K562 (cell line): ENCODE data around the gene MAPK8IP2. TPM values are rescaled to one million over a fixed set of nuclear protein-coding genes. Genes with fewer than 3 reads are reported as not detected.

Source experiments
- CHD2 ChIP-seq: IDR thresholded peaks from 2 replicates; pipeline ENCODE4 v1.6.1; 2011; ENCODE audit warnings: low read depth, low read length
- HIVEP1 ChIP-seq: fragments of 250-450 bp; sonication (Bioruptor Pico); IDR thresholded peaks from 2 replicates; pipeline ENCODE4 v1.4.0; 2020; ENCODE audit warnings: mild to moderate bottlenecking
- SIN3A ChIP-seq, 2 experiments: fragments of 150-350 bp in 1 of 2; IDR thresholded peaks; 2 replicates each; pipeline ENCODE4 v1.6.1; 2011 to 2016; ENCODE audit warnings: borderline replicate concordance in 2 of 2, low read depth in 2 of 2, low read length in 2 of 2, mild to moderate bottlenecking in 2 of 2, moderate library complexity in 2 of 2; ENCODE audit not compliant: control insufficient read depth in 1 of 2
- ZNF212 ChIP-seq: fragments of 450-650 bp; formaldehyde crosslinking; IDR thresholded peaks from 2 replicates; pipeline ENCODE4 v1.4.0; 2020; ENCODE audit warnings: mild to moderate bottlenecking
- polyA plus RNA-seq, 8 experiments: library from polyadenylated mRNA; depleted of rRNA in 4 of 8; stranded (reverse) in 5 of 8; unstranded in 3 of 8; fragments of >200 nt; fragmentation: Nextera tagmentation in 2 of 8; fragmentation: Illumina TruSeq in 1 of 8; extraction: Ambion mirVana in 2 of 8; extraction: Trizol in 1 of 8; gene quantifications; 2 replicates each; pipeline versions ENCODE4 v1.2.1 to v1.2.3, GENCODE V29; 2011 to 2014; ENCODE audit warnings: inconsistent platforms in 1 of 8, missing spikeins in 1 of 8
- total RNA-seq, 7 experiments: library from RNA; depleted of rRNA in 6 of 7; stranded (reverse); fragments of >200 nt in 6 of 7; fragmentation: Illumina TruSeq in 2 of 7; extraction: Trizol in 2 of 7; gene quantifications; 2 replicates each; pipeline versions ENCODE4 v1.2.1 to v1.2.3, GENCODE V29; 2011 to 2021; ENCODE audit warnings: low replicate concordance in 1 of 7
- TF ChIP-seq, protein P1 (sequence below): sonication (generic); formaldehyde crosslinking; IDR thresholded peaks from 2 replicates; pipeline ENCODE4 v1.4.0; 2020; ENCODE audit warnings: mild to moderate bottlenecking, missing genetic modification reagents
- TF ChIP-seq, protein P2 (sequence below): sonication (generic); formaldehyde crosslinking; IDR thresholded peaks from 2 replicates; pipeline ENCODE4 v1.8.1; 2023; ENCODE audit warnings: mild to moderate bottlenecking, missing genetic modification reagents, moderate library complexity
- TF ChIP-seq, protein P3 (sequence below): sonication (generic); formaldehyde crosslinking; IDR thresholded peaks from 2 replicates; pipeline ENCODE4 v1.8.1; 2023; ENCODE audit warnings: missing genetic modification reagents, mild to moderate bottlenecking, borderline replicate concordance
- TF ChIP-seq, protein P4 (sequence below): fragments of 450-650 bp; IDR thresholded peaks from 2 replicates; pipeline ENCODE4 v1.6.1; 2016; ENCODE audit warnings: low read depth

Gene MAPK8IP2
- total and polyA plus RNA-seq, 9 of the 15 experiments (the other 6 are each of a cell fraction or from before 2014, with no cell fraction given): 0.01 to 0.47 (median 0.07) TPM; not detected in 2

DNA sequence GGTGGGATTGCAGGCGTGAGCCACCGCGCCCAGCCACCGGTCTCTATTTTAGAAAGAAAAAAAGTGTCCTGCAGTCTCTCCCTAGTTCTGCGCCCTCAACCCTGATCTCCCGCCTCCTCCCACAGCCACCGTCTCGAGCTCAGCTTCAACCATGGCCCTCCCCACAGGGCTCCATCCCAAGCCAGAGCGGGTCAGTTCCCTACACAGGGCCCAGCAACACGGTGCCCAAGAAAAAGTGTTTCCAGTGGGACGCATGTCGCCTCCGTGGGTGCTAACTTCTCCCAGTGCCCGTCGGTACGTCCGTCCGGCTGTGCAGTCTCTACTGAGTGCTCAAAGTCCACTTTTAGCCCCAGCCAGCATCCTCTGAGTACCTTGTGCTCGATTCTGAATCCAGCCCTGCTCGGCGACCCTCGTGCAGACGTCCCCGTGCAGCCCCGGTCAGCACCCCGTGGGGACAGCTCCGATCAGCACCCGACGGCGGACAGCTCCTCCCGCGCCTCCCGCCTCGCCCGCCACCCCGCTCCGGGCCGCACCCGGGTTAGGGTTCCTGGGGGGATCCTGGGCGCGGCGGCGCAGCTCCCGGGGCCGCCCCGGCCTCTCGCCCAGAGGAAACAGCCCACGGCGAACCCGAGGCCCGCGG, 657 bp upstream of the MAPK8IP2 start (continued):
- TF ChIP-seq, protein P1, sequence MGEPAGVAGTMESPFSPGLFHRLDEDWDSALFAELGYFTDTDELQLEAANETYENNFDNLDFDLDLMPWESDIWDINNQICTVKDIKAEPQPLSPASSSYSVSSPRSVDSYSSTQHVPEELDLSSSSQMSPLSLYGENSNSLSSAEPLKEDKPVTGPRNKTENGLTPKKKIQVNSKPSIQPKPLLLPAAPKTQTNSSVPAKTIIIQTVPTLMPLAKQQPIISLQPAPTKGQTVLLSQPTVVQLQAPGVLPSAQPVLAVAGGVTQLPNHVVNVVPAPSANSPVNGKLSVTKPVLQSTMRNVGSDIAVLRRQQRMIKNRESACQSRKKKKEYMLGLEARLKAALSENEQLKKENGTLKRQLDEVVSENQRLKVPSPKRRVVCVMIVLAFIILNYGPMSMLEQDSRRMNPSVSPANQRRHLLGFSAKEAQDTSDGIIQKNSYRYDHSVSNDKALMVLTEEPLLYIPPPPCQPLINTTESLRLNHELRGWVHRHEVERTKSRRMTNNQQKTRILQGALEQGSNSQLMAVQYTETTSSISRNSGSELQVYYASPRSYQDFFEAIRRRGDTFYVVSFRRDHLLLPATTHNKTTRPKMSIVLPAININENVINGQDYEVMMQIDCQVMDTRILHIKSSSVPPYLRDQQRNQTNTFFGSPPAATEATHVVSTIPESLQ: peak; percentile 92; the same call in 1 of the 2 replicates
- TF ChIP-seq HIVEP1 (no peak), ZNF212 (CRISPR knock-in tag) (no peak), CHD2 (no peak), SIN3A (IDR thresholded peaks at IDR 0.05; ENCODE audit: borderline replicate concordance in 2 of 2, control insufficient read depth in 1 of 2, low read depth in 2 of 2, low read length in 2 of 2) (peak; percentile 97 to 100)
- TF ChIP-seq, protein P2, sequence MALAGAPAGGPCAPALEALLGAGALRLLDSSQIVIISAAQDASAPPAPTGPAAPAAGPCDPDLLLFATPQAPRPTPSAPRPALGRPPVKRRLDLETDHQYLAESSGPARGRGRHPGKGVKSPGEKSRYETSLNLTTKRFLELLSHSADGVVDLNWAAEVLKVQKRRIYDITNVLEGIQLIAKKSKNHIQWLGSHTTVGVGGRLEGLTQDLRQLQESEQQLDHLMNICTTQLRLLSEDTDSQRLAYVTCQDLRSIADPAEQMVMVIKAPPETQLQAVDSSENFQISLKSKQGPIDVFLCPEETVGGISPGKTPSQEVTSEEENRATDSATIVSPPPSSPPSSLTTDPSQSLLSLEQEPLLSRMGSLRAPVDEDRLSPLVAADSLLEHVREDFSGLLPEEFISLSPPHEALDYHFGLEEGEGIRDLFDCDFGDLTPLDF: no peak; the same call in 1 of the 2 replicates
- TF ChIP-seq, protein P3, sequence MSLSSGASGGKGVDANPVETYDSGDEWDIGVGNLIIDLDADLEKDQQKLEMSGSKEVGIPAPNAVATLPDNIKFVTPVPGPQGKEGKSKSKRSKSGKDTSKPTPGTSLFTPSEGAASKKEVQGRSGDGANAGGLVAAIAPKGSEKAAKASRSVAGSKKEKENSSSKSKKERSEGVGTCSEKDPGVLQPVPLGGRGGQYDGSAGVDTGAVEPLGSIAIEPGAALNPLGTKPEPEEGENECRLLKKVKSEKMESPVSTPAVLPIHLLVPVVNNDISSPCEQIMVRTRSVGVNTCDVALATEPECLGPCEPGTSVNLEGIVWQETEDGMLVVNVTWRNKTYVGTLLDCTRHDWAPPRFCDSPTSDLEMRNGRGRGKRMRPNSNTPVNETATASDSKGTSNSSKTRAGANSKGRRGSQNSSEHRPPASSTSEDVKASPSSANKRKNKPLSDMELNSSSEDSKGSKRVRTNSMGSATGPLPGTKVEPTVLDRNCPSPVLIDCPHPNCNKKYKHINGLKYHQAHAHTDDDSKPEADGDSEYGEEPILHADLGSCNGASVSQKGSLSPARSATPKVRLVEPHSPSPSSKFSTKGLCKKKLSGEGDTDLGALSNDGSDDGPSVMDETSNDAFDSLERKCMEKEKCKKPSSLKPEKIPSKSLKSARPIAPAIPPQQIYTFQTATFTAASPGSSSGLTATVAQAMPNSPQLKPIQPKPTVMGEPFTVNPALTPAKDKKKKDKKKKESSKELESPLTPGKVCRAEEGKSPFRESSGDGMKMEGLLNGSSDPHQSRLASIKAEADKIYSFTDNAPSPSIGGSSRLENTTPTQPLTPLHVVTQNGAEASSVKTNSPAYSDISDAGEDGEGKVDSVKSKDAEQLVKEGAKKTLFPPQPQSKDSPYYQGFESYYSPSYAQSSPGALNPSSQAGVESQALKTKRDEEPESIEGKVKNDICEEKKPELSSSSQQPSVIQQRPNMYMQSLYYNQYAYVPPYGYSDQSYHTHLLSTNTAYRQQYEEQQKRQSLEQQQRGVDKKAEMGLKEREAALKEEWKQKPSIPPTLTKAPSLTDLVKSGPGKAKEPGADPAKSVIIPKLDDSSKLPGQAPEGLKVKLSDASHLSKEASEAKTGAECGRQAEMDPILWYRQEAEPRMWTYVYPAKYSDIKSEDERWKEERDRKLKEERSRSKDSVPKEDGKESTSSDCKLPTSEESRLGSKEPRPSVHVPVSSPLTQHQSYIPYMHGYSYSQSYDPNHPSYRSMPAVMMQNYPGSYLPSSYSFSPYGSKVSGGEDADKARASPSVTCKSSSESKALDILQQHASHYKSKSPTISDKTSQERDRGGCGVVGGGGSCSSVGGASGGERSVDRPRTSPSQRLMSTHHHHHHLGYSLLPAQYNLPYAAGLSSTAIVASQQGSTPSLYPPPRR (CRISPR knock-in tag): peak; percentile 91; the same call in 1 of the 2 replicates
- TF ChIP-seq, protein P4, sequence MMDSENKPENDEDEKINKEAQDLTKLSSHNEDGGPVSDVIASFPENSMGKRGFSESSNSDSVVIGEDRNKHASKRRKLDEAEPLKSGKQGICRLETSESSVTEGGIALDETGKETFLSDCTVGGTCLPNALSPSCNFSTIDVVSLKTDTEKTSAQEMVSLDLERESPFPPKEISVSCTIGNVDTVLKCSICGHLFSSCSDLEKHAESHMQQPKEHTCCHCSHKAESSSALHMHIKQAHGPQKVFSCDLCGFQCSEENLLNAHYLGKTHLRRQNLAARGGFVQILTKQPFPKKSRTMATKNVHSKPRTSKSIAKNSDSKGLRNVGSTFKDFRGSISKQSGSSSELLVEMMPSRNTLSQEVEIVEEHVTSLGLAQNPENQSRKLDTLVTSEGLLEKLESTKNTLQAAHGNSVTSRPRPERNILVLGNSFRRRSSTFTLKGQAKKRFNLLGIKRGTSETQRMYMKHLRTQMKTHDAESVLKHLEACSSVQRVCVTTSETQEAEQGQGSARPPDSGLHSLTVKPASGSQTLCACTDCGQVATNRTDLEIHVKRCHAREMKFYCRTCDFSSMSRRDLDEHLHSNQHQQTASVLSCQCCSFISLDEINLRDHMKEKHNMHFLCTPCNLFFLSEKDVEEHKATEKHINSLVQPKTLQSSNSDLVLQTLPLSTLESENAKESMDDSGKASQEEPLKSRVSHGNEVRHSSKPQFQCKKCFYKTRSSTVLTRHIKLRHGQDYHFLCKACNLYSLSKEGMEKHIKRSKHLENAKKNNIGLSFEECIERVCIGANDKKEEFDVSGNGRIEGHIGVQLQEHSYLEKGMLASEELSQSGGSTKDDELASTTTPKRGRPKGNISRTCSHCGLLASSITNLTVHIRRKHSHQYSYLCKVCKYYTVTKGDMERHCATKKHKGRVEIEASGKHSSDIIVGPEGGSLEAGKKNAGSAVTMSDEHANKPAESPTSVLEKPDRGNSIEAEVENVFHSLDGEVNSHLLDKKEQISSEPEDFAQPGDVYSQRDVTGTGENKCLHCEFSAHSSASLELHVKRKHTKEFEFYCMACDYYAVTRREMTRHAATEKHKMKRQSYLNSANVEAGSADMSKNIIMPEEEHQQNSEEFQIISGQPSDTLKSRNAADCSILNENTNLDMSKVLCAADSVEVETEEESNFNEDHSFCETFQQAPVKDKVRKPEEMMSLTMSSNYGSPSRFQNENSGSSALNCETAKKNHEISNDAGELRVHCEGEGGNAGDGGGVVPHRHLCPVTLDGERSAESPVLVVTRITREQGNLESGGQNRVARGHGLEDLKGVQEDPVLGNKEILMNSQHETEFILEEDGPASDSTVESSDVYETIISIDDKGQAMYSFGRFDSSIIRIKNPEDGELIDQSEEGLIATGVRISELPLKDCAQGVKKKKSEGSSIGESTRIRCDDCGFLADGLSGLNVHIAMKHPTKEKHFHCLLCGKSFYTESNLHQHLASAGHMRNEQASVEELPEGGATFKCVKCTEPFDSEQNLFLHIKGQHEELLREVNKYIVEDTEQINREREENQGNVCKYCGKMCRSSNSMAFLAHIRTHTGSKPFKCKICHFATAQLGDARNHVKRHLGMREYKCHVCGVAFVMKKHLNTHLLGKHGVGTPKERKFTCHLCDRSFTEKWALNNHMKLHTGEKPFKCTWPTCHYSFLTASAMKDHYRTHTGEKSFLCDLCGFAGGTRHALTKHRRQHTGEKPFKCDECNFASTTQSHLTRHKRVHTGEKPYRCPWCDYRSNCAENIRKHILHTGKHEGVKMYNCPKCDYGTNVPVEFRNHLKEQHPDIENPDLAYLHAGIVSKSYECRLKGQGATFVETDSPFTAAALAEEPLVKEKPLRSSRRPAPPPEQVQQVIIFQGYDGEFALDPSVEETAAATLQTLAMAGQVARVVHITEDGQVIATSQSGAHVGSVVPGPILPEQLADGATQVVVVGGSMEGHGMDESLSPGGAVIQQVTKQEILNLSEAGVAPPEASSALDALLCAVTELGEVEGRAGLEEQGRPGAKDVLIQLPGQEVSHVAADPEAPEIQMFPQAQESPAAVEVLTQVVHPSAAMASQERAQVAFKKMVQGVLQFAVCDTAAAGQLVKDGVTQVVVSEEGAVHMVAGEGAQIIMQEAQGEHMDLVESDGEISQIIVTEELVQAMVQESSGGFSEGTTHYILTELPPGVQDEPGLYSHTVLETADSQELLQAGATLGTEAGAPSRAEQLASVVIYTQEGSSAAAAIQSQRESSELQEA: no peak
